Activated effector memory CD4-positive, alpha-beta T cell treated with anti-CD3 and anti-CD28 coated beads, Interleukin-2, amount 50 U/mL, for 16 hours (primary cell): ENCODE data around the gene TTC34.
"Not testable (repeated sequence)": the region's sequence is repeated elsewhere in the genome, so short reads cannot be mapped to it uniquely, and the experiment has no call there.

Experiments used
- DNase-seq: peaks from one replicate; pipeline ENCODE4 v3.0.0-alpha.2; 2020

The TTC34 gene

GRCh38 chr1:2657909-2658308, 143.6 kb downstream of the TTC34 start:
- DNase-seq = not testable (repeated sequence)

GRCh38 chr1:2657124-2657523, 144.4 kb downstream of the TTC34 start:
- not testable (repeated sequence) for DNase-seq

GRCh38 chr1:2655598-2656434, 145.7 kb downstream of the TTC34 start:
- peak; percentile 68 for DNase-seq

- DNase-seq = peak; percentile 67
Measured at GRCh38 chr1:2654443-2654948, 147.0 kb downstream of the TTC34 start.

GRCh38 chr1:2653741-2654442, 147.6 kb downstream of the TTC34 start:
- peak; percentile 77 for DNase-seq

- DNase-seq = peak; percentile 75
Measured at GRCh38 chr1:2652926-2653571, 148.4 kb downstream of the TTC34 start.

GRCh38 chr1:2652152-2652925, 149.2 kb downstream of the TTC34 start:
- DNase-seq = peak; percentile 62

- peak; percentile 58 for DNase-seq
Measured at GRCh38 chr1:2650967-2651645, 150.4 kb downstream of the TTC34 start.

- DNase-seq = no peak
Measured at GRCh38 chr1:2646837-2647236, 154.7 kb downstream of the TTC34 start.

GRCh38 chr1:2645776-2646175, 155.7 kb downstream of the TTC34 start:
- peak; percentile 41 for DNase-seq

- peak; percentile 58 for DNase-seq
Measured at GRCh38 chr1:2645143-2645542, 156.3 kb downstream of the TTC34 start.

GRCh38 chr1:2644591-2645101, 156.8 kb downstream of the TTC34 start:
- DNase-seq = peak; percentile 54

- peak; percentile 60 for DNase-seq
Measured at GRCh38 chr1:2644171-2644570, 157.3 kb downstream of the TTC34 start.

GRCh38 chr1:2643414-2644077, 157.9 kb downstream of the TTC34 start:
- peak; percentile 61 for DNase-seq

- DNase-seq = peak; percentile 98
Measured at GRCh38 chr1:2642560-2643413, 158.7 kb downstream of the TTC34 start.

- no peak for DNase-seq
Measured at GRCh38 chr1:2642131-2642559, 159.3 kb downstream of the TTC34 start.

GRCh38 chr1:2641381-2642130, 159.9 kb downstream of the TTC34 start:
- peak; percentile 62 for DNase-seq

GRCh38 chr1:2640626-2641025, 160.9 kb downstream of the TTC34 start:
- DNase-seq = peak; percentile 54
